GM18873 (cell line): ENCODE measurements around the gene DNAH14.
A peak's percentile ranks its signal among the peaks of the same experiment; 100 is the strongest.

Source experiments
- ATAC-seq: cut with Tn5 transposase; IDR thresholded peaks from one replicate; pipeline ENCODE4 v1.9.1; 2021; ENCODE audit warnings: mild to moderate bottlenecking, moderate library complexity, moderate number of reproducible peaks; ENCODE audit not compliant: unreplicated experiment, low FRiP score

Gene DNAH14

DNA sequence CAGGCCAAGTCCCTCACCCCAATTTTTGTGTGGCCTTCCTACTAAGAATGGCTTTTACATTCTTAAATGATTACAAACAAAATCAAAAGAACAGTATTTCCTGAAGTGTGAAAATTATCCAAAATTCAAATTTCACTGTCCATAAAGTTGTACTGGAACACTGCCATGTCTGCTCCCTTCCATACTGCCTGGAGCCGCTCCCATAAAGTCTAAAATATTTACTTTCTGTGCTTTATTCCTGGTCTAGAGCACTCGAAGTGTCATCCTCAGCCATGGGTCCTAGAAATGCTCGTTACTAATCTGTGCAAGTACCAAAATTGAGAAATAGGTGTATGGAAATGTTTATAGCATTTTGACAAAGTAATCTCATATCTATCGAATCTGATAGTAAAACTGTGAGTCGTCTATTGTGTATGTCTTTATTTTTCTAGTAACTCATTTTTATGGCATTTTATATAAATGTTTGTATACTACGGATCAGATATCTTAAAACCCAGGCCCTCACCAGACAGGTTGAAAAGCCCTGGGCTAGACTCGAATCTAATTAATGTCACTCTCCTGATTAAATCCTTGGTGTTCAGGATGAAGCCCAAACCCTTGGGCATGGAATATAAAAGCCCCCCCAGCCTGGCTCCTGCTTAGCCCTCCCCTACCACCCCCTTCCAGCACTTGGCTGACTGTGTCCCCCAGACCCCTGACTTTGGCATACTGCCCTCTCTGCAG, 493.5 kb downstream of the DNAH14 start:
- ATAC-seq, result no peak

DNA sequence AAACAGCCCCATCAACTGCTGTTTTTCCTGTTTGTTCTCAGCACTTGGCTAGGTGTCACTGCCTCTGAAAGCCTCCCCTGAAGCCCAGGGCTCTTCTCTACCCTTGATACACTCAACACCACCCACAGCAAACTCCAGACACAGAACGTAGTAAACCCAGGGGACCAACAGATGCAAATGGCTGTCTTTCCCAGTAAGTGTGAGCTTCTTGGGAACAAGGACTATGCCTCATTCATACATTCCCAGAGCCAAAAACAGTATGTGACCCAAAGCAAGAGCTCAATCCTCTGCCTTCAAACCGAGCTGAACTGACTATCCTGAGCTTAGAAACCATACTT, 494.0 kb downstream of the DNAH14 start:
- ATAC-seq, result no peak

DNA sequence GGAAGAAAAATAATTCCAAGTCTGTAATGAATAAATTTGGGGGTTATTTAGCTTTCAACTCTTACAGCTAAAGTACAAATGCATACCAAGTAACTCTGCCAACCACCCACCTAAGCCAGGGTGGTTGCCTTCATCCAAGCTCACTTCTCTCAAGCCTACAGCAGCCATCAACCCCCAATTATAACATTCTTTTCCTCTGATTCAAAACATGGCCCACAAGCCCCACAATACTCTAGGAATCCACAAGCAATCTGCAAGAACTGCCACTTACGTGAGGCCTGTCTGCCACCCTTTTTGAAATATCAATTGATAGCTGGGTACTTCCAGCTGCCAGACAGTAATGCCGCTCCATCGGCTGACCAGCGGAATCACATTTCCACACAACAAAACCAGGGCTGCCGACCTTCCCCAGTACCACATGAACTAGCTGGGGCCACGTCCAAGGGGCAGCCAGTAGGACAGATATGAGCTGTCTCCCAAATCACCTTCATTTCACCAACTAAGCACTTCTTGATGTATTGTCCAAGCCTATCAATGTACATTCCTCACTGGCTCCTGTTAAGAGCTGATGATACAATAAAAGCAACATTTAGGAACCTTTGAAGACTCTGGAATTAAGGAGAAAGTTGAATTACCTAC, 495.2 kb downstream of the DNAH14 start:
- ATAC-seq, result no peak

GRCh38 chr1:225425201-225425786, 495.8 kb downstream of the DNAH14 start:
- no peak for ATAC-seq

DNA sequence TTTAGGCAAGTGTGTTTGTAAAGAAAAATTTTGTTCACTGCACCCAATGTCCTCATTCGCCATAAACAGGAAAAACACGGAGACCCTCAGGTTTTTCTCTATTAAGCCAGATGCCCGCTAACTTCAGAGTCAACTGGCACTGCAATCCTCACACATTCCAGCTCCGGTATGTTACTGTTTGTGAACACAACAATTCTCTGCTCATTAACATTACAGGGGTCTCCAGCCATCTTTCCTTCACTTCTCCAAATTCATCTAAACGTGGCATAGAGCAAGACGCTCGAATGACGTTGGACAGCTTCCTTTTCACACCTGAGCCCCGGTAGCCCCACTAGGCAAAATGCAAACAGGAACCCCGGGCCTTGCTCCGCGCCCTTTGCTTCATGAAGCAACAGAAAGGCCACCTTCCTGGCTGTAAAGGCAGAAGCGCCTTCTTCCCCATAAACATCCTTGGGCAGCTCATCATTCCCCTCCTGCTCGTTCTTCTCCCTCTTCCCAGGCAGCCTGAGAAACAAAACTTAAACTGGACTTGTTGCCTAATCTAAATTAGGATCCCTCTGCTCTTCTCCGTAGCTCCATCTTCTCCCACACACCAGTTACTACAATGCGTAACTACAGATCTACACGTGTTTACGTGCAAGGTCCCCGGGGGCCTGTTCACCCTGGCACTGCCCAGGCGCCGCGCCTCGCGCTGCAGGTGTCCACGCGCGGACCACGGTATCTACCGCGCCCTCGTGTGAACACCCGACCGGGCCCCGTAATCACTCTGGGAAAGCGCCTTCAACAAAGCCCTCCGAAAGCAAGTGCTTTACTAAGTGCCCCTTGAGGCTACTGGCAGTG, 497.1 kb downstream of the DNAH14 start:
- no peak for ATAC-seq

DNA sequence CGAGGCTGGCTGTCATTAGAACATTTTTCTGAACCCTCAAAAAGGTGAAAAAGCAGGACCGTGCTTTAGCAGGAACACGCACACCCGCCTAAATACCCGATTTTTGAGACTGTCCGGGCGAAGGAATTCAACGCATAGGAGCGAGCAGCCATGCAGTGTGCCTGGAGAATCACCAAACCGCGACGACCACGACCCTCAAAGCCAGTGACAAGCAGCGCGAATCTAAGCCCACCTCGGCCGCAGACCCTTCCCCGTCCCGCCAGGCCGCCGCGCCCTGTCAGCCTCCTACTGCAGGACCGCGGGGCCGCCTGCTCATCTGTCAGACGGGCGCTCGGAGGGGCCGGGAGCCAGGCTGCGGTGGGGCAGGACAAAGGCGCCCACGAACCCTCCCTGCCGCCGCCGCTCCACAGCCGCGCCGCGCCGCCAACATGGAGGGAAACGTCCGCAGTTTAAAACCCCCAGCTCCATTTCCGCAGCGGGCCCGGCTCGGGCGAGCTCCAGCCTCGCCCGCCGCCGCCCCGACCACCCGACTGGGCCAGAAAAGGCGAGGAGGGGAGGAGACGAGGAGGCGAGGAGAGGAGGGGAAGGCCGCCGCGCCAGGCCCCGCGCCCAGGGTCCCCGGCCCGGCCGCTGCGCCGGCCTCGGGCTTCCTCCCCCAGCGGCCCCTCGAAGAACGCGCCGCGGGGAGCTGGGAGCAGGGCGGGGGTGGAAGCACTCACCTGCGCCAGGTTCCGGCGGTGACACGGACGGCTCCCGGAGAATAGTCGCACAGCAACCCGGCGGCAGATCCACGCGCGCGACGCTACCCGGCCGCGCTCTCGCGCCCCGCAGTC, 498.0 kb downstream of the DNAH14 start, which contains the start of gene LBR:
Gene LBR, minus strand, starts transcription at position 804 of the 833 bp plus-strand sequence. CDS start 3,963 bp downstream, outside the sequence.
- peak; percentile 24 for ATAC-seq

- peak; percentile 63 for ATAC-seq
Observed at GRCh38 chr1:225428068-225428880, 498.8 kb downstream of the DNAH14 start.

DNA sequence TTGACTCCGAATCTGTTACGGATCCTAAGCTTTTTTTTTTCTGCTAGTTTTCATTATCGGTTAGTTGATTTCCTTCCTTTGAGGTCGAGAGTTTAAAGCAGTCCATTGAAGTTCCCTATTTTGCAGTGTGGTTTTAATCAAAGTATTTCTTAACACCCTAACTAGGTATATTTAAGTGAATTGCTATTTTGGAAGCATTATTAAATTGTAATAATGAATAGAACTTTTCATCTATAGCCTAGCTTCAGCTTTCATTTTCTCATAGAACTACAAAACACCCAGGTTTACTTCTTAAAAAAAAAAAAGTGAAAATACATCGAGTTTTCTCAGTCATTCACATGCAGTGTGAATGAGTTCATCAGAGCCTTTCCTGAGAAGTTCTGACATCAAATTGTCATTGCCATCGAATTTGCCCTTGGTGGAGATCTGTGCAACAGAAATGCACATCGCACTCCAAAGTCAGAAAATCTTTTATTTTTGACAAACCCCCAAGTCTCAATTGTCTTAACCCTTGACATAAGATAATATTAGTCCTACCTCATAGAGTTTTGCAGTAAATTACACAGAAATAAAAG, 499.5 kb downstream of the DNAH14 start:
- no peak for ATAC-seq

DNA sequence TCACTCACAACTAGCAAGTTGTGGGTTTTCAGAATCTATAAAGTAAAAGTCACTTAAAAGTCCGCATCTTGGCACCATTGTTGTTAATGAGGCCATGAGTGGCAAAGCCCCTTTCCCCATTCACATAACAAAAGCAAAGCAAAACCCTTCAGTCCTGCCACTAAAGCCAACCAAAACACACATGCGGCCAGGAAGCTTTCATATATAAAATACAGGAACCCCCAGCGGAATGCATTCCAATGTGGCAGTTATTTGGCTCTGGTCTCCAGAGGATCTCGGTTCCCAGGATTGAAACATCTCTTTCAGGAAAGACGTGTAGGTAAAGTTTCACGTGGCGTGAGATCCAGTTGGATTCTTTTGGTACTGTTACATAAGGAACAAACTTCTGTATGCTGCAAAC, 500.8 kb downstream of the DNAH14 start:
- no peak for ATAC-seq

DNA sequence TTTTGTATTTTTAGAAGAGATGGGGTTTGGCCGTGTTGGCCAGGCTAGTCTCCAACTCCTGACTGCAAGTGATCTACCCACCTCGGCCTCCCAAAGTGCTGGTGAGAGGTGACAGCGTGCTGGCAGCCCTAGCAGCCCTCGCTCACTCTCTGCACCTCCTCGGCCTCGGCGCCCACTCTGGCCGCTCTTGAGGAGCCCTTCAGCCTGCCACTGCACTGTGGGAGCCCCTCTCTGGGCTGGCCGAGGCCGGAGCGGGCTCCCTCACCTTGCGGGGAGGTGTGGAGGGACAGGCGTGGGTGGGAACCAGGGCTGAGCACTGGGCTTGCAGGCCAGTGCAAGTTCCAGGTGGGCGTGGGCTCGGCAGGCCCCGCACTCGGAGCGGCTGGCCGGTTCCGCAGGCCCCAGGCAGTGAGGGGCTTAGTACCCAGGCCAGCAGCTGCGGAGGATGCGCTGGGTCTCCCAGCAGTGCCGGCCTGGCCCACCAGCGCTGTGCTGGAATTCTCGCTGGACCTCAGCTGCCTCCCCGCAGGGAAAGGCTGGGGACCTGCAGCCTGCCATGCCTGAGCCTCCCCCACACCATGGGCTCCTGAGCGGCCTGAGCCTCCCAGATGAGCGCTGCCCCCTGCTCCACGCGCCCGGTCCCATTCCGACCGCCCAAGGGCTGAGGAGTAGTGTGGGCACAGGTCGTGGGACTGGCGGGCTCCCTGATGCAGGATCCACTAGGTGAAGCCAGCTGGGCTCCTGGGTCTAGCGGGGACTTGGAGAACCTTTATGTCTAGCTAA, 501.8 kb downstream of the DNAH14 start:
- ATAC-seq, result no peak

GRCh38 chr1:225434046-225434445, 504.6 kb downstream of the DNAH14 start:
- no peak for ATAC-seq

GRCh38 chr1:225435076-225435475, 505.6 kb downstream of the DNAH14 start:
- ATAC-seq, result no peak

GRCh38 chr1:225435487-225435886, 506.0 kb downstream of the DNAH14 start:
- peak; percentile 24 for ATAC-seq

DNA sequence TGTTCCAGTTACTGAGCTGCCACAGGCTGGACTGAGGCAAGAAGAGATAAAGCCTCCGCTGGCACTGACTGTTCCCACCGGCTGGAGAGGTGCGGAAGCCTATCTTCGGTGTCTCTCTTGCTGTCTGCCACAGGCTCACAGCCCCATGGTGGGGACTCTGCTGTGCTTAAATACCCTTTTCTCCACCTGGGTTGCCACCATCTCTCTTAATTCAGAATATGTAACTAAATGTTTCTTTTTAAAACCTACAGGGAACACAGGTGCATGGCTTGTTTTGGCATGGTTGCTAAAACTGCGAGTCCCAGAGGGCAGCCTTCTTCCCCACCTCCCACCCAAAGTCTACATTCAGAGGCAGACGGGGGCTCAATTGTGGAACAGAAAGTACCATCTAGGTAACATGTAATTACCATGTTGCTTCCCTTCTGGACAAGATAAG, 506.5 kb downstream of the DNAH14 start:
- ATAC-seq, result peak; percentile 65

DNA sequence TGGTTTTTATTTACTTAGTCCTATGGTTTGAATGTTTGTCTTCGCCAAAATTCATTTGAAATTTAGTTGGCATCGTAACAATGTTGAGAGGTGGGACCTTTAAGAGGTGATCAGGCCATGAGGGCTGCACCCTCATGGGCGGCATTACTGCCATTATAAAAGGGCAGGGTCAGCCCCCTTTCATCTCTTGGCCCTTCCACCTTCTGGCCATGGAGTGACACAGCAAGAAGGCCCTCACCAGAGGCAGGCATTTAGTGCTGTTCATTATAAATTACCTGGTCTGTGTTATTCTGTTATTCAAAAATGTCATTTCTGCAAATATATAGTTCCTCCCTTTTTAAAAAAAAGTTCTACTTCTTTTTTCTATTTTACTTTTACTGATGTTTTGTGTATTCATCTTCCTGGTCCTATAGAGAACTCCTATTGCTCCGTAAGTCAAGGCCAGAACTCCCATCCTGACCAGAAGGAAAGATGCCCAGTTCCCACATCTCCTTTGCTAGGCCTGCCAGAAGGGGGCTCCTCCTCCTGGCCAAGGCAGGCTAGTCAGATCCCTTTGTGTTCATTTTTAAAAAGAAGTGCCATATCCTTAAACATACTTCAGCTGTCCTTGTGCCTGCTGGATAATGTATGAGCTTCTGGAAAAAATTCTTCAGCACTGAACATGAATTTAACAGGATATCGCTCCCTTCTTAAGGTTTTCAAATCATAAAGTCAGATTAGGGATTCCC, 508.4 kb downstream of the DNAH14 start:
- ATAC-seq, result no peak

GRCh38 chr1:225440380-225441221, 511.1 kb downstream of the DNAH14 start:
- no peak for ATAC-seq
